GM19240 (cell line): ENCODE measurements around the gene AKIRIN2.
"Not testable (repeated sequence)": the region's sequence is repeated elsewhere in the genome, so short reads cannot be mapped to it uniquely, and the experiment has no call there.

Experiments used
- DNase-seq: peaks from one replicate; pipeline ENCODE4 v3.0.0; 2011; ENCODE audit warnings: low spot score; ENCODE audit not compliant: insufficient read length

AKIRIN2 gene

GRCh38 chr6:87687893-87688292 is 14.1 kb downstream of the AKIRIN2 start:
- not testable (repeated sequence) for DNase-seq

- no peak for DNase-seq
These were observed 14.7 kb downstream of the AKIRIN2 start for GRCh38 chr6:87687296-87687695.

- DNase-seq = not testable (repeated sequence)
These were observed 15.3 kb downstream of the AKIRIN2 start for GRCh38 chr6:87686636-87687205.

GRCh38 chr6:87684895-87685654 is 17.0 kb downstream of the AKIRIN2 start:
- DNase-seq = no peak

GRCh38 chr6:87683890-87684289 is 18.1 kb downstream of the AKIRIN2 start:
- no peak for DNase-seq

- DNase-seq = no peak
These were observed 19.7 kb downstream of the AKIRIN2 start for GRCh38 chr6:87682310-87682709.

GRCh38 chr6:87675004-87675681 is 26.9 kb downstream of the AKIRIN2 start:
- DNase-seq = no peak

GRCh38 chr6:87674290-87674689 is 27.7 kb downstream of the AKIRIN2 start:
- DNase-seq = no peak

- no peak for DNase-seq
These were observed 28.8 kb downstream of the AKIRIN2 start for GRCh38 chr6:87673237-87673636.

GRCh38 chr6:87672641-87673040 is 29.4 kb downstream of the AKIRIN2 start:
- no peak for DNase-seq

- no peak for DNase-seq
These were observed 30.4 kb downstream of the AKIRIN2 start for GRCh38 chr6:87671555-87672029.

- no peak for DNase-seq
These were observed 31.3 kb downstream of the AKIRIN2 start for GRCh38 chr6:87670707-87671106.

GRCh38 chr6:87669051-87669450 is 33.0 kb downstream of the AKIRIN2 start:
- no peak for DNase-seq

GRCh38 chr6:87668013-87668412 is 34.0 kb downstream of the AKIRIN2 start:
- no peak for DNase-seq

GRCh38 chr6:87667032-87667431 is 35.0 kb downstream of the AKIRIN2 start:
- DNase-seq = no peak

GRCh38 chr6:87664921-87665485 is 37.0 kb downstream of the AKIRIN2 start:
- DNase-seq = no peak

GRCh38 chr6:87663434-87663833 is 38.6 kb downstream of the AKIRIN2 start:
- DNase-seq = no peak

- DNase-seq = no peak
These were observed 40.5 kb downstream of the AKIRIN2 start for GRCh38 chr6:87661503-87661902.

GRCh38 chr6:87661016-87661415 is 41.0 kb downstream of the AKIRIN2 start:
- DNase-seq = no peak

GRCh38 chr6:87660226-87660911 is 41.7 kb downstream of the AKIRIN2 start:
- DNase-seq = no peak

GRCh38 chr6:87658516-87658915 is 43.5 kb downstream of the AKIRIN2 start:
- DNase-seq = no peak
